ENCODE measurements around the gene SLC51A. TPM values are rescaled to one million over a fixed set of nuclear protein-coding genes. Genes with fewer than 3 reads are reported as not detected.

Gene SLC51A
- total RNA-seq, 1 experiment from 2014 or later: not detected

GRCh38 chr3:196255776-196256175 is 39.4 kb downstream of the SLC51A start:
- Mint-ChIP-seq H3K27ac (ENCODE audit: unreplicated experiment) (no peak overlapping the region), H3K27me3 (ENCODE audit: insufficient read depth, unreplicated experiment) (no peaks in the 10 kb centered on the region), H3K4me1 (ENCODE audit: low read depth, unreplicated experiment) (no peaks in the 10 kb centered on the region), H3K36me3 (ENCODE audit: insufficient read depth, unreplicated experiment) (peaks cover 29% of the 10 kb centered on the region), H3K9me3 (ENCODE audit: unreplicated experiment) (no peaks in the 10 kb centered on the region), H3K4me3 (ENCODE audit: unreplicated experiment) (no peak overlapping the region)
- intact Hi-C loops (cut with micrococcal nuclease; ENCODE audit: unreplicated experiment): loop anchor here (10.0 kb wide), 1 partner anchor 189 kb away; no protein-coding TSS in a partner anchor
- Histone ChIP-seq H3K4me3 (ENCODE audit: low read depth, low read length) (no peak overlapping the region), H3K4me1 (no peaks in the 10 kb centered on the region), H3K27me3 (replicated peaks; ENCODE audit: control insufficient read depth, insufficient read depth, low read length) (no peaks in the 10 kb centered on the region), H3K36me3 (ENCODE audit: control insufficient read depth, insufficient read depth, low read length) (no peaks in the 10 kb centered on the region; the same call in 1 of the 2 replicates), H3K9me3 (no peaks in the 10 kb centered on the region)
- no TSS peak for BruUV-seq (replicated peaks)
- ChIA-PET CTCF (interaction anchor here (1.0 kb wide), 1 partner anchor 267 kb away, joined by 3 read pairs; no protein-coding TSS in a partner anchor), POLR2A (no interaction called here)
- no peak for TF ChIP-seq CTCF (IDR thresholded peaks at IDR 0.05; ENCODE audit: insufficient read depth in 1 of 2, low read depth in 1 of 2, low read length in 1 of 2, severe bottlenecking in 1 of 2, unreplicated experiment in 1 of 2)
- no peak for DNase-seq

GRCh38 chr3:196260784-196261183 is 44.5 kb downstream of the SLC51A start:
- CTCF ChIA-PET: no interaction called here
- intact Hi-C loops (cut with micrococcal nuclease; ENCODE audit: unreplicated experiment): no loop called here
- no TSS peak for BruUV-seq (replicated peaks)
- Histone ChIP-seq H3K36me3 (ENCODE audit: control insufficient read depth, insufficient read depth, low read length) (no peaks in the 10 kb centered on the region; the same call in 1 of the 2 replicates), H3K27me3 (replicated peaks; ENCODE audit: control insufficient read depth, insufficient read depth, low read length) (no peaks in the 10 kb centered on the region), H3K4me1 (no peaks in the 10 kb centered on the region), H3K4me3 (ENCODE audit: low read depth, low read length) (no peak overlapping the region), H3K9me3 (no peaks in the 10 kb centered on the region)
- POLR2A ChIA-PET: no interaction called here
- no peak for TF ChIP-seq CTCF (IDR thresholded peaks at IDR 0.05; ENCODE audit: insufficient read depth in 1 of 2, low read depth in 1 of 2, low read length in 1 of 2, severe bottlenecking in 1 of 2, unreplicated experiment in 1 of 2)
- DNase-seq: no peak
- Mint-ChIP-seq H3K9me3 (ENCODE audit: unreplicated experiment) (no peaks in the 10 kb centered on the region), H3K36me3 (ENCODE audit: insufficient read depth, unreplicated experiment) (peaks cover 32% of the 10 kb centered on the region), H3K27me3 (ENCODE audit: insufficient read depth, unreplicated experiment) (no peaks in the 10 kb centered on the region), H3K27ac (ENCODE audit: unreplicated experiment) (no peak overlapping the region), H3K4me1 (ENCODE audit: low read depth, unreplicated experiment) (no peaks in the 10 kb centered on the region), H3K4me3 (ENCODE audit: unreplicated experiment) (no peak overlapping the region)

DNA sequence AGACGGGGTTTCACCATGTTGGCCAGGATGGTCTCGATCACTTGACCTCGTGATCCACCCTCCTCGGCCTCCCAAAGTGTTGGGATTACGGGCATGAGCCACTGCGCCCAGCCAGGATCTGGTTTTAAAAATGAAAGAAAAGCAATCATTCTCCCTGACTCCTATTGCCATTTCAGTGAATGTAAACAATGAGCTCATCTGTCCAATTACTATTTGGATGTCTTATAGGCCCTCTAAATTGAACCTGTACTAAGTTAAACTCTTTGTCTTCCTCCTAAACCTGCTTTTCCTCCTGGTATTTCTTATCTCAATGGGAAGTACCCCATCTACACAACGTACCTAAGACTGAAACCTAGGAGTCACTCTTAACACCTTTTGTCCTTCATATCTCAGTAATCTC is 47.5 kb downstream of the SLC51A start:
- Histone ChIP-seq H3K4me1 (no peaks in the 10 kb centered on the region), H3K27me3 (replicated peaks; ENCODE audit: control insufficient read depth, insufficient read depth, low read length) (no peaks in the 10 kb centered on the region), H3K9me3 (no peaks in the 10 kb centered on the region), H3K4me3 (ENCODE audit: low read depth, low read length) (no peak overlapping the region), H3K36me3 (ENCODE audit: control insufficient read depth, insufficient read depth, low read length) (no peaks in the 10 kb centered on the region)
- ChIA-PET CTCF (no interaction called here), POLR2A (interaction anchor here (0.6 kb wide), 1 partner anchor 42 kb away, joined by 3 read pairs; no protein-coding TSS in a partner anchor)
- intact Hi-C loops (cut with micrococcal nuclease; ENCODE audit: unreplicated experiment): no loop called here
- Mint-ChIP-seq H3K27me3 (ENCODE audit: insufficient read depth, unreplicated experiment) (no peaks in the 10 kb centered on the region), H3K36me3 (ENCODE audit: insufficient read depth, unreplicated experiment) (peaks cover 32% of the 10 kb centered on the region), H3K9me3 (ENCODE audit: unreplicated experiment) (no peaks in the 10 kb centered on the region), H3K4me3 (ENCODE audit: unreplicated experiment) (no peak overlapping the region), H3K27ac (ENCODE audit: unreplicated experiment) (no peak overlapping the region), H3K4me1 (ENCODE audit: low read depth, unreplicated experiment) (no peaks in the 10 kb centered on the region)
- DNase-seq: no peak
- no peak for TF ChIP-seq CTCF (IDR thresholded peaks at IDR 0.05; ENCODE audit: insufficient read depth in 1 of 2, low read depth in 1 of 2, low read length in 1 of 2, severe bottlenecking in 1 of 2, unreplicated experiment in 1 of 2)
- no TSS peak for BruUV-seq (replicated peaks)
